Tibial artery (tissue), 4 donors: ENCODE results near the gene PAIP2.
A peak's percentile ranks its signal among the peaks of the same experiment; 100 is the strongest.
"Not testable (repeated sequence)": the region's sequence is repeated elsewhere in the genome, so short reads cannot be mapped to it uniquely, and the experiment has no call there.

Source experiments
- DNase-seq, 2 donors: peaks; one replicate each; pipeline ENCODE4 v3.0.0-alpha.2; 2019
- H3K27ac ChIP-seq, 2 donors: fragments of 200-600 bp; sonication (generic) in 1 of 2; 1 replicate in 1 of 2; 2 replicates in 1 of 2; pipeline ENCODE4 v1.5.1; 2018 to 2019; ENCODE audit warnings: mild to moderate bottlenecking in 1 of 2
- H3K27me3 ChIP-seq, 2 donors: fragments of 200-600 bp; sonication (generic) in 1 of 2; one replicate each; pipeline versions ENCODE4 v1.5.1 to v1.6.0; 2016 to 2019
- H3K36me3 ChIP-seq, 3 donors: fragments of 200-600 bp; sonication (generic) in 2 of 3; one replicate each; pipeline ENCODE4 v1.5.1; 2016 to 2019; ENCODE audit warnings: mild to moderate bottlenecking in 2 of 3
- H3K4me1 ChIP-seq, 4 donors: fragments of 200-600 bp; sonication (generic) in 2 of 4; 1 replicate in 3 of 4; 2 replicates in 1 of 4; pipeline ENCODE4 v1.5.1; 2016 to 2019
- H3K4me3 ChIP-seq, 2 donors: fragments of 200-600 bp; sonication (generic) in 1 of 2; 1 replicate in 1 of 2; 2 replicates in 1 of 2; pipeline ENCODE4 v1.5.1; 2018 to 2019; ENCODE audit warnings: mild to moderate bottlenecking in 2 of 2
- H3K9me3 ChIP-seq, 3 donors: fragments of 200-600 bp; sonication (generic) in 1 of 3; one replicate each; pipeline ENCODE4 v1.5.1; 2016 to 2019
- intact Hi-C: fragments of 100-400 bp; cut with DNase I; formaldehyde crosslinking; loops from one replicate; pipeline ENCODE4 v1.15.0; 2023; ENCODE audit warnings: low total_unique reads
- TF ChIP-seq, protein P1 (sequence below), 2 experiments: fragments of 200-600 bp in 1 of 2; fragments of 450-650 bp in 1 of 2; IDR thresholded peaks; one replicate each; pipeline ENCODE4 v1.5.1; 2017 to 2019; ENCODE audit warnings: antibody characterized with exemption in 2 of 2, mild to moderate bottlenecking in 1 of 2, moderate library complexity in 1 of 2

The PAIP2 gene

DNA sequence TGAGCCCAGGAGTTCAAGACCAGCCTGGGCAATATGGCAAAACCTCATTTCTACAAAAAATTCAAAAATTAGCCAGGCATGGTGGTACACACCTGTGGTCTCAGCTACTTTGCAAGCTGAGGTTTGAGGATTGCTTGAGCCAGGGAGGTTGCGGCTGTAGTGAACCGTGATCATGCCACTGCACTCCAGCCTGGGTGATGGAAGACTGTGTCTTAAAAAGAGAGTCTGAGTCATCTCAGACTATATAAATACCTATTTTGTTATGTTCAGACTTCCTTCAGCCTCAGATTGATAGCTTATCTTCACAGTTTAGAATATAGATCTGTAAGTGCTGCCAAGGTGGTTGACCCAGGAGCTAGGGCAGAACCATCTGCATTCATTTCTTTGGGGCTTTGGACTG lies 1.6 kb upstream of the PAIP2 start:
- H3K4me1 ChIP-seq, result peaks cover 0 to 54% (median 22%) of the 10 kb centered on the region in 4 donors
- no peaks in the 10 kb centered on the region for H3K36me3 ChIP-seq
- H3K4me3 ChIP-seq, result no peak overlapping the region
- no peaks in the 10 kb centered on the region for H3K9me3 ChIP-seq
- no peak overlapping the region for H3K27ac ChIP-seq
- DNase-seq, result no peak
- TF ChIP-seq, protein P1, sequence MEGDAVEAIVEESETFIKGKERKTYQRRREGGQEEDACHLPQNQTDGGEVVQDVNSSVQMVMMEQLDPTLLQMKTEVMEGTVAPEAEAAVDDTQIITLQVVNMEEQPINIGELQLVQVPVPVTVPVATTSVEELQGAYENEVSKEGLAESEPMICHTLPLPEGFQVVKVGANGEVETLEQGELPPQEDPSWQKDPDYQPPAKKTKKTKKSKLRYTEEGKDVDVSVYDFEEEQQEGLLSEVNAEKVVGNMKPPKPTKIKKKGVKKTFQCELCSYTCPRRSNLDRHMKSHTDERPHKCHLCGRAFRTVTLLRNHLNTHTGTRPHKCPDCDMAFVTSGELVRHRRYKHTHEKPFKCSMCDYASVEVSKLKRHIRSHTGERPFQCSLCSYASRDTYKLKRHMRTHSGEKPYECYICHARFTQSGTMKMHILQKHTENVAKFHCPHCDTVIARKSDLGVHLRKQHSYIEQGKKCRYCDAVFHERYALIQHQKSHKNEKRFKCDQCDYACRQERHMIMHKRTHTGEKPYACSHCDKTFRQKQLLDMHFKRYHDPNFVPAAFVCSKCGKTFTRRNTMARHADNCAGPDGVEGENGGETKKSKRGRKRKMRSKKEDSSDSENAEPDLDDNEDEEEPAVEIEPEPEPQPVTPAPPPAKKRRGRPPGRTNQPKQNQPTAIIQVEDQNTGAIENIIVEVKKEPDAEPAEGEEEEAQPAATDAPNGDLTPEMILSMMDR (IDR thresholded peaks at IDR 0.05), result no peak
- intact Hi-C loops, result loop anchor here (5.0 kb wide), 1 partner anchor 48 kb away; the partner anchor contains the start of gene MATR3
- no peaks in the 10 kb centered on the region for H3K27me3 ChIP-seq

- no peak for DNase-seq
- H3K27ac ChIP-seq, result peak overlapping the region in 1 of 2 donors; percentile 98
- intact Hi-C loops, result loop anchor here (5.0 kb wide), 1 partner anchor 49 kb away; the partner anchor contains the start of gene MATR3
Measured at GRCh38 chr5:139341187-139341688, 416 bp upstream of the PAIP2 start.

GRCh38 chr5:139342423-139342723 lies 719 bp downstream of the PAIP2 start:
- Histone ChIP-seq H3K9me3 (no peaks in the 10 kb centered on the region), H3K36me3 (peaks cover 0 to 6% (median 0%) of the 10 kb centered on the region in 3 donors), H3K4me3 (peak overlapping the region; percentile 77 to 92), H3K27me3 (no peaks in the 10 kb centered on the region), H3K27ac (peak overlapping the region; percentile 94 to 98), H3K4me1 (peaks cover 0 to 40% (median 17%) of the 10 kb centered on the region in 4 donors)
- TF ChIP-seq, protein P1 (IDR thresholded peaks at IDR 0.05), result no peak
- no peak for DNase-seq
- intact Hi-C loops, result loop anchor here (5.0 kb wide), 1 partner anchor 50 kb away; the partner anchor contains the start of gene MATR3

More at GRCh38 chr5:139341187-139341688, 416 bp upstream of the PAIP2 start:
- Histone ChIP-seq H3K9me3 (no peaks in the 10 kb centered on the region), H3K4me3 (peak overlapping the region; percentile 77 to 92), H3K4me1 (peaks cover 0 to 52% (median 22%) of the 10 kb centered on the region in 4 donors), H3K27me3 (no peaks in the 10 kb centered on the region), H3K36me3 (peaks cover 0 to 2% (median 0%) of the 10 kb centered on the region in 3 donors)
- TF ChIP-seq, protein P1 (IDR thresholded peaks at IDR 0.05), result no peak

GRCh38 chr5:139343476-139343875 lies 1.8 kb downstream of the PAIP2 start:
- peaks cover 0 to 44% (median 20%) of the 10 kb centered on the region in 4 donors for H3K4me1 ChIP-seq
- no peak for DNase-seq
- peak overlapping the region in 1 of 2 donors; percentile 98 for H3K27ac ChIP-seq
- H3K9me3 ChIP-seq, result no peaks in the 10 kb centered on the region
- TF ChIP-seq, protein P1 (IDR thresholded peaks at IDR 0.05), result no peak
- intact Hi-C loops, result loop anchor here (5.0 kb wide), 1 partner anchor 51 kb away; the partner anchor contains the start of gene MATR3
- peak overlapping the region; percentile 77 to 92 for H3K4me3 ChIP-seq
- H3K36me3 ChIP-seq, result peaks cover 0 to 6% (median 0%) of the 10 kb centered on the region in 3 donors
- no peaks in the 10 kb centered on the region for H3K27me3 ChIP-seq

DNA sequence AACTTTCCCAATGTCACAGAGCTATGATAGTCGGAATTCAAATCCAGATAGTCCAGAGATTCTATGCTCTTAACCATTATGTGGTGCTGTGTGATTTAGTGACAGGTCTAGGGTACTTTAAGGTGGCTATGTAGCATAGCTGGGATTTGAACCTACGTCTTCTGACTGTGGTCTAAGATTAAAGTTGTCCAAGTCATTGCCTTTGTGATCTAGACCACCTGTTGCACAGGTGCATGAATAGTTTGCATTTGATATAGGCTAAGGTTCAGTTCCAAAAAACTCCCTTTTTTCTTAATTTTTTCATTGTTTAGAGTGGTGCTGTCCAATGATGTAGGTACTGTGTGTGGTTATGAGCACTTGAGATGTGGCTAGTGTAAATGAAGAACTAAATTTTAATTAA lies 2.5 kb downstream of the PAIP2 start:
- no peaks in the 10 kb centered on the region for H3K9me3 ChIP-seq
- TF ChIP-seq, protein P1 (IDR thresholded peaks at IDR 0.05), result no peak
- no peaks in the 10 kb centered on the region for H3K27me3 ChIP-seq
- H3K27ac ChIP-seq, result no peak overlapping the region
- H3K4me1 ChIP-seq, result peaks cover 0 to 46% (median 21%) of the 10 kb centered on the region in 4 donors
- H3K36me3 ChIP-seq, result peaks cover 0 to 8% (median 0%) of the 10 kb centered on the region in 3 donors
- DNase-seq, result no peak
- intact Hi-C loops, result loop anchor here (5.0 kb wide), 1 partner anchor 52 kb away; the partner anchor contains the start of gene MATR3
- H3K4me3 ChIP-seq, result no peak overlapping the region

DNA sequence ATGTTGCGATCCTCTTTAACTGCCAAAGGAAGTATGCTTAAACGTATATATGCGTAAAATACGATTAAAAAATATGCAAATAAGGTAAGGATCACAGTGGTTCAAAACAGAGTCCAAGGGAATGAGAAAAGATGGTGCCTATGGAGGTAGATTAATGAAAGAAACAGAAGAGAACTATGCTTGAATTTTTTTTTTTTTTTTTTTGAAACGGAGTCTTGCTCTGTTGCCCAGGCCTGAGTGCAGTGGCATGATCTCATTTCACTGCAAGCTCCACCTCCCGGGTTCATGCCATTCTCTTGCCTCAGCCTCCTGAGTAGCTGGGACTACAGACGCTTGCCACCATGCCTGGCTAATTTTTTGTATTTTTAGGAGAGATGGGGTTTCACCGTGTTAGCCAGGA lies 3.8 kb downstream of the PAIP2 start:
- DNase-seq, H3K27ac ChIP-seq, H3K9me3 ChIP-seq, H3K27me3 ChIP-seq, H3K4me3 ChIP-seq, intact Hi-C loops: not testable (repeated sequence)
- peaks cover 0 to 58% (median 21%) of the 10 kb centered on the region in 4 donors for H3K4me1 ChIP-seq
- peaks cover 0 to 10% (median 0%) of the 10 kb centered on the region in 3 donors for H3K36me3 ChIP-seq

GRCh38 chr5:139347863-139348262 lies 6.2 kb downstream of the PAIP2 start:
- H3K27me3 ChIP-seq, H3K9me3 ChIP-seq, intact Hi-C loops, H3K4me3 ChIP-seq, H3K27ac ChIP-seq, DNase-seq: not testable (repeated sequence)
- Histone ChIP-seq H3K36me3 (peaks cover 0 to 13% (median 0%) of the 10 kb centered on the region in 3 donors), H3K4me1 (peaks cover 0 to 51% (median 15%) of the 10 kb centered on the region in 4 donors)
